K562 (cell line): Measurements from ENCODE around the gene TCIRG1. TPM values are rescaled to one million over a fixed set of nuclear protein-coding genes. Genes with fewer than 3 reads are reported as not detected.

Source experiments
- ARHGAP35 ChIP-seq: fragments of 450-650 bp; IDR thresholded peaks from 2 replicates; pipeline ENCODE4 v1.6.1; 2018; ENCODE audit not compliant: partially characterized antibody
- CBFB ChIP-seq: sonication (generic); formaldehyde crosslinking; IDR thresholded peaks from 2 replicates; pipeline ENCODE4 v1.4.0; 2020; ENCODE audit warnings: mild to moderate bottlenecking, missing genetic modification reagents
- CBX5 ChIP-seq: IDR thresholded peaks from 2 replicates; pipeline ENCODE4 v1.6.1; 2014; ENCODE audit warnings: low read depth, borderline replicate concordance
- ELF1 ChIP-seq: fragments of 200-800 bp; sonication (Bioruptor generic); IDR thresholded peaks from 2 replicates; pipeline ENCODE4 v1.6.1; 2016; ENCODE audit warnings: missing genetic modification characterization, missing compliant biosample characterization
- GTF2A2 ChIP-seq: IDR thresholded peaks from 2 replicates; pipeline ENCODE4 v1.6.1; 2016; ENCODE audit warnings: mild to moderate bottlenecking, missing genetic modification characterization, missing compliant biosample characterization
- HNRNPLL ChIP-seq: fragments of 200-400 bp; formaldehyde crosslinking; IDR thresholded peaks from 2 replicates; pipeline ENCODE4 v1.6.1; 2017; ENCODE audit warnings: low read length, low read depth, mild to moderate bottlenecking; ENCODE audit not compliant: poor library complexity, severe bottlenecking
- HOXB6 ChIP-seq: fragments of 250-450 bp; sonication (Bioruptor Pico); IDR thresholded peaks from 2 replicates; pipeline ENCODE4 v1.5.1; 2022; ENCODE audit warnings: mild to moderate bottlenecking, borderline replicate concordance
- IRF2 ChIP-seq: sonication (generic); formaldehyde crosslinking; IDR thresholded peaks from 2 replicates; pipeline ENCODE4 v1.8.1; 2022; ENCODE audit warnings: mild to moderate bottlenecking, missing genetic modification reagents
- JUN ChIP-seq, 2 experiments: sonication (generic) in 1 of 2; formaldehyde crosslinking in 1 of 2; IDR thresholded peaks; 2 replicates each; pipeline versions ENCODE4 v1.6.1 to v1.8.0; 2012 to 2022; ENCODE audit warnings: borderline replicate concordance in 2 of 2, mild to moderate bottlenecking in 2 of 2, improper control_type of control experiment in 1 of 2, low read depth in 1 of 2, low read length in 1 of 2, missing genetic modification reagents in 1 of 2
- KAT2B ChIP-seq: IDR thresholded peaks from one replicate; pipeline ENCODE4 v1.6.1; 2012; ENCODE audit warnings: low read depth, mild to moderate bottlenecking, control low read depth, inconsistent platforms, low read length, moderate library complexity
- KDM5B ChIP-seq: fragments of 200-600 bp; sonication (generic); IDR thresholded peaks from 2 replicates; pipeline ENCODE4 v1.6.1; 2012; ENCODE audit warnings: low read depth, mild to moderate bottlenecking, moderate library complexity, low read length, control low read depth, inconsistent platforms; ENCODE audit not compliant: insufficient replicate concordance
- KLF16 ChIP-seq: IDR thresholded peaks from 2 replicates; pipeline ENCODE4 v1.6.1; 2016; ENCODE audit warnings: antibody characterized with exemption
- NFIC ChIP-seq: fragments of 450-650 bp; IDR thresholded peaks from 2 replicates; pipeline ENCODE4 v1.6.1; 2017; ENCODE audit warnings: mild to moderate bottlenecking, inconsistent platforms
- NKRF ChIP-seq: fragments of 450-650 bp; IDR thresholded peaks from 2 replicates; pipeline ENCODE4 v1.6.1; 2016; ENCODE audit warnings: borderline replicate concordance
- POLR2AphosphoS2 ChIP-seq: IDR thresholded peaks from 2 replicates; pipeline ENCODE4 v1.6.1; 2012; ENCODE audit warnings: low read length, improper control_type of control experiment
- POLR2G ChIP-seq: fragments of 200-400 bp; formaldehyde crosslinking; IDR thresholded peaks from 2 replicates; pipeline ENCODE4 v1.6.1; 2017; ENCODE audit warnings: low read depth, mild to moderate bottlenecking, antibody characterized with exemption, low read length, moderate library complexity
- PURB ChIP-seq: sonication (generic); formaldehyde crosslinking; IDR thresholded peaks from 2 replicates; pipeline ENCODE4 v1.9.0; 2021; ENCODE audit warnings: low read depth, mild to moderate bottlenecking, missing genetic modification reagents
- RBM14 ChIP-seq: fragments of 200-400 bp; formaldehyde crosslinking; IDR thresholded peaks from 2 replicates; pipeline ENCODE4 v1.6.1; 2018; ENCODE audit warnings: low read depth, mild to moderate bottlenecking, low read length, moderate library complexity, borderline replicate concordance; ENCODE audit not compliant: insufficient read depth
- SMAD4 ChIP-seq: fragments of 250-450 bp; sonication (Bioruptor Pico); conservative IDR thresholded peaks from 2 replicates; pipeline ENCODE4 v1.8.0; 2021; ENCODE audit warnings: inconsistent platforms, mild to moderate bottlenecking, moderate library complexity
- SREBF2 ChIP-seq: sonication (generic); formaldehyde crosslinking; IDR thresholded peaks from 2 replicates; pipeline ENCODE4 v1.4.0; 2020; ENCODE audit warnings: mild to moderate bottlenecking, missing genetic modification reagents
- TEAD4 ChIP-seq, 2 experiments: sonication (generic) in 1 of 2; formaldehyde crosslinking in 1 of 2; IDR thresholded peaks; 2 replicates each; pipeline versions ENCODE4 v1.6.1 to v1.8.0; 2012 to 2022; ENCODE audit warnings: borderline replicate concordance in 1 of 2, inconsistent platforms in 1 of 2, low read length in 1 of 2, mild to moderate bottlenecking in 1 of 2, missing genetic modification reagents in 1 of 2
- TFE3 ChIP-seq: fragments of 450-650 bp; formaldehyde crosslinking; IDR thresholded peaks from 2 replicates; pipeline ENCODE4 v1.4.0; 2020; ENCODE audit warnings: mild to moderate bottlenecking, mixed read lengths
- ZNF282 ChIP-seq: sonication (generic); formaldehyde crosslinking; IDR thresholded peaks from 2 replicates; pipeline ENCODE4 v1.8.1; 2023; ENCODE audit warnings: missing genetic modification reagents
- ZNF347 ChIP-seq: fragments of 450-650 bp; formaldehyde crosslinking; IDR thresholded peaks from 2 replicates; pipeline ENCODE4 v1.4.0; 2020; ENCODE audit warnings: low read depth, mild to moderate bottlenecking, moderate library complexity
- ZNF79 ChIP-seq: fragments of 250-450 bp; sonication (Bioruptor Pico); IDR thresholded peaks from 2 replicates; pipeline ENCODE4 v1.4.0; 2020; ENCODE audit warnings: low read depth, mild to moderate bottlenecking, moderate library complexity
- polyA plus RNA-seq, 8 experiments: library from polyadenylated mRNA; depleted of rRNA in 4 of 8; stranded (reverse) in 5 of 8; unstranded in 3 of 8; fragments of >200 nt; fragmentation: Nextera tagmentation in 2 of 8; fragmentation: Illumina TruSeq in 1 of 8; extraction: Ambion mirVana in 2 of 8; extraction: Trizol in 1 of 8; gene quantifications; 2 replicates each; pipeline versions ENCODE4 v1.2.1 to v1.2.3, GENCODE V29; 2011 to 2014; ENCODE audit warnings: inconsistent platforms in 1 of 8, missing spikeins in 1 of 8
- total RNA-seq, 7 experiments: library from RNA; depleted of rRNA in 6 of 7; stranded (reverse); fragments of >200 nt in 6 of 7; fragmentation: Illumina TruSeq in 2 of 7; extraction: Trizol in 2 of 7; gene quantifications; 2 replicates each; pipeline versions ENCODE4 v1.2.1 to v1.2.3, GENCODE V29; 2011 to 2021; ENCODE audit warnings: low replicate concordance in 1 of 7

Gene TCIRG1
- total and polyA plus RNA-seq, 9 of the 15 experiments (the other 6 are each of a cell fraction or from before 2014, with no cell fraction given), result 0.49 to 143 (median 24.4) TPM

DNA sequence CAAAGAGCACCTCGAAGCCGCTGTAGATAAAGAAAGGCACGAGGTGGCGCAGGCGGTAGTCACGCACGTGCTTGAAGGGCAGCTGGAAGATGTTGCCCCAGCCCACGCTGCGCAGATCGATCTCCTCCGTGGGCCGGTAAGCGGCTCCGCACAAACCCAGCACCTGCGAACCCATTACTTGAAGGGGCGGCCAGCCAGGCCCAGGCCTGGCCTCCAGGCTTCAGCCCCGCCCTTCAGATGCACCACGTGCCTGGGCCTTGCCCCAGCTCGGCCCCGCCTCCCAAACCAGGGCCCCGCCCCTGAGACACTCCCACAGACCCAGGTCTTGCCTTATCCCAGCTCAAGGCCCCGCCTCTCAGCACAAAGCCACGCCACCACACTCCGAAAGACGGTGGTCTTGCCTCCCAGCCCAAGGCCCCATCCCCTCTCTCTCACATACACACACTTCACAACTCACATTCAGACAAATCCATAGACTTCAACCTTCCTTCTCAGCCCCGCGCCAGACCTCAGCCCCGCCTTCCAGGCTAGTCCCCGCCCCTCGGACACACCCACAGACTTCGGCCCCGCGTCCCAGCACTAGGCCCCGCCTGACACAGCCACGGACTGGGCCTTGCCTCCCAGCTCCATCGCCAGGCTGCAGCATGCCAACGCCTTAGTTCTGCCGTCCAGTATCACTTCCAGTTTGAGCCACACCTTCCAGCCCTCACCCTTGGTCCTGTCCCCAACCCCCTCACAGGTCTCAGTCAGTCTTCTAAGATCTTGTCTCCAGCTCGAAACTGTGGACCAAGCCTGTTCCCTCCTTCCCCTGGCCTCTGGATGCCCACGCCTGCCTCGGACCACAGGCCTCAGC is 42.0 kb upstream of the TCIRG1 start (continued):
- TF ChIP-seq POLR2G (peak; percentile 47; the same call in 1 of the 2 replicates), KLF16 (no peak), PURB (CRISPR knock-in tag) (no peak), GTF2A2 (tag) (no peak), ARHGAP35 (no peak), NFIC (peak; percentile 53), IRF2 (CRISPR knock-in tag) (no peak), KAT2B (no peak), NKRF (peak; percentile 91; the same call in 1 of the 2 replicates), ELF1 (tag) (no peak), HNRNPLL (no peak), ZNF282 (no peak), TEAD4 (IDR thresholded peaks at IDR 0.05; ENCODE audit: low read length) (no peak), TEAD4 (CRISPR knock-in tag; IDR thresholded peaks at IDR 0.05; ENCODE audit: borderline replicate concordance) (no peak), ZNF79 (CRISPR knock-in tag) (no peak), ZNF347 (CRISPR knock-in tag) (no peak), POLR2AphosphoS2 (no peak), CBFB (CRISPR knock-in tag) (no peak), RBM14 (no peak), HOXB6 (CRISPR knock-in tag) (no peak), JUN (IDR thresholded peaks at IDR 0.05; ENCODE audit: borderline replicate concordance, low read depth, low read length) (no peak), JUN (CRISPR knock-in tag; IDR thresholded peaks at IDR 0.05; ENCODE audit: borderline replicate concordance) (0 out of 2 replicates have a peak, but pooled peaks have one; percentile 57), KDM5B (peak; percentile 34), SREBF2 (CRISPR knock-in tag) (no peak), SMAD4 (CRISPR knock-in tag) (no peak), CBX5 (no peak), TFE3 (CRISPR knock-in tag) (no peak)
